ENCODE measurements around the gene COMMD6.

- no peak for TF ChIP-seq CTCF (conservative IDR thresholded peaks at IDR 0.05 in 1 of 2, IDR thresholded peaks at IDR 0.05 in 1 of 2; ENCODE audit: low read depth in 1 of 2, low read length in 2 of 2)
- no peak for TF ChIP-seq EZH2 (IDR thresholded peaks at IDR 0.05; ENCODE audit: low read length, missing control alignments)
These were observed 45.3 kb downstream of the COMMD6 start for GRCh38 chr13:75492389-75492788.
